HepG2 (cell line): ENCODE data around the gene UQCRHL. TPM values are rescaled to one million over a fixed set of nuclear protein-coding genes. Genes with fewer than 3 reads are reported as not detected.

Source experiments
- ATF1 ChIP-seq: IDR thresholded peaks from 2 replicates; pipeline ENCODE4 v1.6.1; 2016; ENCODE audit warnings: mild to moderate bottlenecking, control low read depth
- CHD4 ChIP-seq: fragments of 200-600 bp; sonication (generic); IDR thresholded peaks from 2 replicates; pipeline ENCODE4 v1.7.0; 2017; ENCODE audit warnings: mild to moderate bottlenecking, low read length, borderline replicate concordance
- CREB1 ChIP-seq, 2 experiments: fragments of 450-650 bp in 1 of 2; IDR thresholded peaks; 2 replicates each; pipeline ENCODE4 v1.6.1; 2016 to 2017; ENCODE audit warnings: control low read depth in 1 of 2, mild to moderate bottlenecking in 1 of 2, missing compliant biosample characterization in 1 of 2, missing genetic modification characterization in 1 of 2
- DR1 ChIP-seq: sonication (generic); formaldehyde crosslinking; IDR thresholded peaks from 2 replicates; pipeline ENCODE4 v1.8.0; 2021; ENCODE audit warnings: mild to moderate bottlenecking, missing genetic modification reagents, inconsistent platforms
- HNRNPLL ChIP-seq: fragments of 200-400 bp; formaldehyde crosslinking; IDR thresholded peaks from 2 replicates; pipeline ENCODE4 v1.6.1; 2017; ENCODE audit warnings: mild to moderate bottlenecking, low read depth, low read length; ENCODE audit not compliant: poor library complexity, severe bottlenecking
- JUNB ChIP-seq: sonication (generic); formaldehyde crosslinking; IDR thresholded peaks from 2 replicates; pipeline ENCODE4 v1.8.0; 2022; ENCODE audit warnings: missing genetic modification reagents, mild to moderate bottlenecking, borderline replicate concordance
- KMT2A ChIP-seq: sonication (generic); formaldehyde crosslinking; IDR thresholded peaks from 2 replicates; pipeline ENCODE4 v1.4.0; 2020; ENCODE audit warnings: missing genetic modification reagents
- MTF2 ChIP-seq: sonication (generic); formaldehyde crosslinking; IDR thresholded peaks from 2 replicates; pipeline ENCODE4 v1.5.0; 2020; ENCODE audit warnings: missing genetic modification reagents, borderline replicate concordance
- NCOA1 ChIP-seq: sonication (generic); formaldehyde crosslinking; IDR thresholded peaks from 2 replicates; pipeline ENCODE4 v1.9.0; 2021; ENCODE audit warnings: missing genetic modification reagents
- PCBP1 ChIP-seq: fragments of 200-400 bp; formaldehyde crosslinking; IDR thresholded peaks from 2 replicates; pipeline ENCODE4 v1.6.1; 2017; ENCODE audit warnings: mild to moderate bottlenecking, low read depth, low read length, borderline replicate concordance
- REL ChIP-seq: sonication (generic); formaldehyde crosslinking; conservative IDR thresholded peaks from 2 replicates; pipeline ENCODE4 v1.8.0; 2022; ENCODE audit warnings: mild to moderate bottlenecking, missing genetic modification reagents, moderate library complexity
- SCMH1 ChIP-seq: sonication (generic); formaldehyde crosslinking; IDR thresholded peaks from 2 replicates; pipeline ENCODE4 v1.9.0; 2021; ENCODE audit warnings: missing genetic modification reagents, mild to moderate bottlenecking, borderline replicate concordance
- TBL1XR1 ChIP-seq: fragments of 150-350 bp; IDR thresholded peaks from 2 replicates; pipeline ENCODE4 v1.6.1; 2014; ENCODE audit warnings: borderline replicate concordance, low read length; ENCODE audit not compliant: partially characterized antibody
- ZMYM2 ChIP-seq: sonication (generic); formaldehyde crosslinking; IDR thresholded peaks from 2 replicates; pipeline ENCODE4 v1.8.0; 2022; ENCODE audit warnings: mild to moderate bottlenecking, missing genetic modification reagents
- ZNF33A ChIP-seq: sonication (generic); formaldehyde crosslinking; IDR thresholded peaks from 2 replicates; pipeline ENCODE4 v1.5.1; 2020; ENCODE audit warnings: missing genetic modification reagents, mild to moderate bottlenecking, moderate library complexity, borderline replicate concordance
- ZNF484 ChIP-seq: sonication (generic); formaldehyde crosslinking; IDR thresholded peaks from 2 replicates; pipeline ENCODE4 v1.5.1; 2020; ENCODE audit warnings: mild to moderate bottlenecking, low read depth, missing genetic modification reagents, borderline replicate concordance
- ZNF558 ChIP-seq: sonication (generic); formaldehyde crosslinking; IDR thresholded peaks from 2 replicates; pipeline ENCODE4 v1.9.0; 2022; ENCODE audit warnings: mild to moderate bottlenecking, missing genetic modification reagents, borderline replicate concordance
- ZNF776 ChIP-seq: sonication (generic); formaldehyde crosslinking; IDR thresholded peaks from 2 replicates; pipeline ENCODE4 v1.4.0; 2020; ENCODE audit warnings: mild to moderate bottlenecking, missing genetic modification reagents
- polyA plus RNA-seq, 8 experiments: library from polyadenylated mRNA; depleted of rRNA in 3 of 8; stranded (reverse) in 7 of 8; unstranded in 1 of 8; fragments of >200 nt; fragmentation: Illumina TruSeq in 4 of 8; extraction: Trizol in 4 of 8; gene quantifications; 2 replicates each; pipeline versions ENCODE4 v1.2.1 to v1.2.3, GENCODE V29; 2011 to 2016; ENCODE audit warnings: low read depth in 4 of 8, missing spikeins in 1 of 8, mixed read lengths in 1 of 8; ENCODE audit not compliant: insufficient read depth in 1 of 8
- total RNA-seq, 5 experiments: library from RNA; depleted of rRNA; stranded (reverse); fragments of >200 nt; fragmentation: Illumina TruSeq; extraction: Trizol; gene quantifications; 2 replicates each; pipeline ENCODE4 v1.2.3, GENCODE V29; 2016; ENCODE audit warnings: low read depth in 1 of 5
- TF ChIP-seq, protein P1 (sequence below): sonication (generic); formaldehyde crosslinking; IDR thresholded peaks from 2 replicates; pipeline ENCODE4 v1.9.0; 2021; ENCODE audit warnings: missing genetic modification reagents, borderline replicate concordance
- TF ChIP-seq, protein P2 (sequence below): sonication (generic); formaldehyde crosslinking; IDR thresholded peaks from 2 replicates; pipeline ENCODE4 v1.8.1; 2022; ENCODE audit warnings: mild to moderate bottlenecking, missing genetic modification reagents
- TF ChIP-seq, protein P3 (sequence below): IDR thresholded peaks from 2 replicates; pipeline ENCODE4 v1.6.1; 2016; ENCODE audit warnings: low read depth, borderline replicate concordance
- TF ChIP-seq, protein P4 (sequence below): sonication (generic); formaldehyde crosslinking; IDR thresholded peaks from 2 replicates; pipeline ENCODE4 v1.5.1; 2020; ENCODE audit warnings: missing genetic modification reagents, mild to moderate bottlenecking, borderline replicate concordance
- TF ChIP-seq, protein P5 (sequence below): sonication (generic); formaldehyde crosslinking; IDR thresholded peaks from 2 replicates; pipeline ENCODE4 v1.4.0; 2020; ENCODE audit warnings: missing genetic modification reagents; ENCODE audit errors: not compliant biosample characterization

Gene UQCRHL
- total and polyA plus RNA-seq, 2 of the 13 experiments (the other 11 are each of a cell fraction or from before 2014, with no cell fraction given), result 1.8 to 2.3 TPM

DNA sequence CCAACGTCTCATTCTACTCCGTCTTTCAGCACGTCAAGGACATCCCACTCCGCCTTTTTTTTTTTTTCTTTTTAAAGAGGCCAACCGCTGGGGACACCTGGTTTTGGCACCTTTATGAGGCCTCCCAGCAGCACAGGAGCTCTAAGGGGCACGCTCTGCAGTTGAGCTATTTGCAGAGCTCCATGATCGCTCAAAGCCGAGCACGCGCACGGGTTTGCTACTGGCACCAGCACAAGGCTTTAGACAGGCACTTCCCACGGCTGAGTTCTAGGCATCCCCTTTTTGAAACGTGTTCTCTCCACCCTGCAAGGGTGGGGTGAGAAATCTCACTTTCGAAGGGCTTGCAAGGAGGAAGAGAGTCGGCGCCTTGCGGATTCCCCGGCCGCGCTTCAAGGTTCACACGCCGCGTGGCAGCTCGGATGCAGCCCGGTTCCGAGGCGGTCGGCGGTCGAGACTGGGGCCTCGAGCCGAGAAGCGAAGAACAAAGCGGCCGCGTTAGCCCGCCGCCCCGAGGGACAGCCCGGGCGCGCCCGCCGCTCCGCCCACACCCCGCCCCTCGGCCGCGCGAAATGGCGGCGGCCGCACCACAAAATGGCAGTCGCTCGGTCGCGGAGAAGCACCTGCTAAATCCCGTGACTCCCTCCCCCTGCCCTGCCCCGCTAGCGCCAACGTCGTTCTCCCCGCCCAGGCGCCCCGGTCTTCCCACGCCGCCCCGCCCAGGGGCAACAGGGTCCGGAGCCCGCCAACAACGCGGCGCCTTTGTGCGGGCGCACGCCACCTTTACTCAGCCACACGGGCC is 27.2 kb upstream of the UQCRHL start (continued):
- no peak for TF ChIP-seq ZNF484 (CRISPR knock-in tag)
- TF ChIP-seq DR1, result peak; percentile 48; the same call in 1 of the 2 replicates
- no peak for TF ChIP-seq PCBP1
- TF ChIP-seq, protein P1, sequence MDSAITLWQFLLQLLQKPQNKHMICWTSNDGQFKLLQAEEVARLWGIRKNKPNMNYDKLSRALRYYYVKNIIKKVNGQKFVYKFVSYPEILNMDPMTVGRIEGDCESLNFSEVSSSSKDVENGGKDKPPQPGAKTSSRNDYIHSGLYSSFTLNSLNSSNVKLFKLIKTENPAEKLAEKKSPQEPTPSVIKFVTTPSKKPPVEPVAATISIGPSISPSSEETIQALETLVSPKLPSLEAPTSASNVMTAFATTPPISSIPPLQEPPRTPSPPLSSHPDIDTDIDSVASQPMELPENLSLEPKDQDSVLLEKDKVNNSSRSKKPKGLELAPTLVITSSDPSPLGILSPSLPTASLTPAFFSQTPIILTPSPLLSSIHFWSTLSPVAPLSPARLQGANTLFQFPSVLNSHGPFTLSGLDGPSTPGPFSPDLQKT (CRISPR knock-in tag), result 0 out of 2 replicates have a peak, but pooled peaks have one; percentile 45
- TF ChIP-seq, protein P2, sequence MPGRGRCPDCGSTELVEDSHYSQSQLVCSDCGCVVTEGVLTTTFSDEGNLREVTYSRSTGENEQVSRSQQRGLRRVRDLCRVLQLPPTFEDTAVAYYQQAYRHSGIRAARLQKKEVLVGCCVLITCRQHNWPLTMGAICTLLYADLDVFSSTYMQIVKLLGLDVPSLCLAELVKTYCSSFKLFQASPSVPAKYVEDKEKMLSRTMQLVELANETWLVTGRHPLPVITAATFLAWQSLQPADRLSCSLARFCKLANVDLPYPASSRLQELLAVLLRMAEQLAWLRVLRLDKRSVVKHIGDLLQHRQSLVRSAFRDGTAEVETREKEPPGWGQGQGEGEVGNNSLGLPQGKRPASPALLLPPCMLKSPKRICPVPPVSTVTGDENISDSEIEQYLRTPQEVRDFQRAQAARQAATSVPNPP (CRISPR knock-in tag), result peak; percentile 96; the same call in 1 of the 2 replicates
- no peak for TF ChIP-seq REL
- TF ChIP-seq, protein P3, sequence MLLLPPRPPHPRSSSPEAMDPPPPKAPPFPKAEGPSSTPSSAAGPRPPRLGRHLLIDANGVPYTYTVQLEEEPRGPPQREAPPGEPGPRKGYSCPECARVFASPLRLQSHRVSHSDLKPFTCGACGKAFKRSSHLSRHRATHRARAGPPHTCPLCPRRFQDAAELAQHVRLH (CRISPR knock-in tag), result peak; percentile 89
- TF ChIP-seq, protein P4, sequence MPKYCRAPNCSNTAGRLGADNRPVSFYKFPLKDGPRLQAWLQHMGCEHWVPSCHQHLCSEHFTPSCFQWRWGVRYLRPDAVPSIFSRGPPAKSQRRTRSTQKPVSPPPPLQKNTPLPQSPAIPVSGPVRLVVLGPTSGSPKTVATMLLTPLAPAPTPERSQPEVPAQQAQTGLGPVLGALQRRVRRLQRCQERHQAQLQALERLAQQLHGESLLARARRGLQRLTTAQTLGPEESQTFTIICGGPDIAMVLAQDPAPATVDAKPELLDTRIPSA (CRISPR knock-in tag), result no peak
- TF ChIP-seq HNRNPLL, result peak; percentile 67
- TF ChIP-seq, protein P5, sequence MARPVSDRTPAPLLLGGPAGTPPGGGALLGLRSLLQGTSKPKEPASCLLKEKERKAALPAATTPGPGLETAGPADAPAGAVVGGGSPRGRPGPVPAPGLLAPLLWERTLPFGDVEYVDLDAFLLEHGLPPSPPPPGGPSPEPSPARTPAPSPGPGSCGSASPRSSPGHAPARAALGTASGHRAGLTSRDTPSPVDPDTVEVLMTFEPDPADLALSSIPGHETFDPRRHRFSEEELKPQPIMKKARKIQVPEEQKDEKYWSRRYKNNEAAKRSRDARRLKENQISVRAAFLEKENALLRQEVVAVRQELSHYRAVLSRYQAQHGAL, result no peak
- TF ChIP-seq MTF2, result no peak
- no peak for TF ChIP-seq NCOA1 (CRISPR knock-in tag)
- no peak for TF ChIP-seq JUNB (CRISPR knock-in tag)
- TF ChIP-seq SCMH1 (CRISPR knock-in tag), result no peak
- TF ChIP-seq ZNF33A, result no peak
- TF ChIP-seq KMT2A (CRISPR knock-in tag), result 0 out of 2 replicates have a peak, but pooled peaks have one; percentile 69
- TF ChIP-seq ATF1 (CRISPR knock-in tag), result peak; percentile 61; the same call in 1 of the 2 replicates
- TF ChIP-seq ZMYM2, result no peak; the same call in none of the 2 replicates
- TF ChIP-seq ZNF776 (CRISPR knock-in tag), result peak; percentile 50
- no peak; the same call in 1 of the 2 replicates for TF ChIP-seq CREB1 (IDR thresholded peaks at IDR 0.05)
- TF ChIP-seq CREB1 (CRISPR knock-in tag; IDR thresholded peaks at IDR 0.05), result peak; percentile 27
- TF ChIP-seq CHD4, result no peak
- peak; percentile 81 for TF ChIP-seq ZNF558 (CRISPR knock-in tag)
- no peak for TF ChIP-seq TBL1XR1
